GM19035 (cell line): Measurements from ENCODE around the gene FAM170B.

Experiments used
- ATAC-seq: cut with Tn5 transposase; IDR thresholded peaks from one replicate; pipeline ENCODE4 v1.9.1; 2021; ENCODE audit not compliant: unreplicated experiment

The FAM170B gene

GRCh38 chr10:49128854-49129253 lies 5.0 kb downstream of the FAM170B start:
- ATAC-seq: no peak

- ATAC-seq: no peak
These were observed 9.6 kb downstream of the FAM170B start for GRCh38 chr10:49123981-49124950.

DNA sequence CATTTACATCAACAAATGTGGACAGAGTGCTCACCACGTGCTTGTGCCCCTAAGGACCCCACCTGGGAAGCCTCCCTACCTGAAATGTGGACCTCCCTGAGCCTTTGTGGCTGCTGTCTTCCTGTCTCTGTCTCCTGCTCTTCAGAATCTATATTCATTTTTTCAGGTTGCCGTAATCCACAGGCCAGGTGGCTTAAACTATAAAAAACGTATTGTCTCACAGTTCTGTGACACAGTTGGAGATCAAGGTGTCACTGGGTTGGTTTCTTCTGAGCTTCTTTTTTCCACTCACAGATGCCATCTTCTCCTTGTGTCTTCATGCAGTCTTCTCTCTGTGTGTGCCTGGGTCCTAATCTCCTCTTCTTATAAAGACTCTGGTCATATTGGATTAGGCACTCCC lies 12.9 kb downstream of the FAM170B start:
- ATAC-seq: no peak

DNA sequence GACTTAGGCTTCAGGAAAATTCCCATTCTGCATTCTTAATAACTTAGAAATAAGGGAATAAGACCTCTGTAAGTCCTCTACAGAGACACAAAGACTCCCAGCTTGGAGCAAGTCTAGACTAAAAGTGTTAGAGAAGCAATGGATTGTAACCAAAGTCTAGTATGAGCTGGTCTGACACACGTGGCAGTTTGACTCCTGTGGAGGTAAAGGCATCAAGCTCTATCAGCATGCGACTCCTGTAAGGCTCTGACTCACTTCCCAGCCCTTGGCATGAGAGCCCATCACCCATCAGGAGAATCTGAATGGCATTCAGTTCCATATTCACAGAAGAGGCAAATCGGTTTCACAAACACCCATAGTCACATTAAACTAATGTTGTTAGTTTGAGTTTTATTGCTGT lies 14.1 kb downstream of the FAM170B start:
- ATAC-seq: no peak

DNA sequence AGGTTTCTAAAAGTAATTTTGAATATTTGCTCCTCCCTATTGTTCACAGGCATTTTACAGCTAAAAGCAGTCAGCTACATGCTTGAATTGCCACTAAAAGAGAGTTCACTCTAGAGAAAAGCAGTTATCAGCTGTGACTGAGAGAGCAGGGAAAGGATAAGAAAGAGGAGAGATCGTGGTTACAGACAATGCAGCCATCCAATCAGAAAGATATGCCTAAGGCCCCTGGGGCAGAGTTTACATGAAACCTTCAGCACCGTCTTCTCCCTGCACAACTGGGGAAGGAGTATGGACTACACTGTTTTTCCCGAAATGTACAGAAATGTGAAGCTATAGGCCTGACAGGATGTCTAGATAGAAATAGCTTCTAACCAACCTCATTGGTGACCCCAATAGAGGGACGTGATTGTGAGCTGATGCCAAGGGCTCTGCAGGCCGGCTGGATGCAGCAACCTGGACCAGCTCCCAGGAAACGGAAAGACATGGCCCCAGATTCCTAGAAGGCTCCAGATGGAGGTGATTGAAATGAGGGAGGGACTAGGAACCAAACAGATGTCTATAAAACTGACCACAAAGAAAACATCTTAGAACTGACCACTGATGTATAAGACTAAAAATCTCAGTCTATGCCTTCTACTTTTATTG lies 15.3 kb downstream of the FAM170B start:
- ATAC-seq: no peak

- no peak for ATAC-seq
These were observed 16.3 kb downstream of the FAM170B start for GRCh38 chr10:49117376-49118070.

DNA sequence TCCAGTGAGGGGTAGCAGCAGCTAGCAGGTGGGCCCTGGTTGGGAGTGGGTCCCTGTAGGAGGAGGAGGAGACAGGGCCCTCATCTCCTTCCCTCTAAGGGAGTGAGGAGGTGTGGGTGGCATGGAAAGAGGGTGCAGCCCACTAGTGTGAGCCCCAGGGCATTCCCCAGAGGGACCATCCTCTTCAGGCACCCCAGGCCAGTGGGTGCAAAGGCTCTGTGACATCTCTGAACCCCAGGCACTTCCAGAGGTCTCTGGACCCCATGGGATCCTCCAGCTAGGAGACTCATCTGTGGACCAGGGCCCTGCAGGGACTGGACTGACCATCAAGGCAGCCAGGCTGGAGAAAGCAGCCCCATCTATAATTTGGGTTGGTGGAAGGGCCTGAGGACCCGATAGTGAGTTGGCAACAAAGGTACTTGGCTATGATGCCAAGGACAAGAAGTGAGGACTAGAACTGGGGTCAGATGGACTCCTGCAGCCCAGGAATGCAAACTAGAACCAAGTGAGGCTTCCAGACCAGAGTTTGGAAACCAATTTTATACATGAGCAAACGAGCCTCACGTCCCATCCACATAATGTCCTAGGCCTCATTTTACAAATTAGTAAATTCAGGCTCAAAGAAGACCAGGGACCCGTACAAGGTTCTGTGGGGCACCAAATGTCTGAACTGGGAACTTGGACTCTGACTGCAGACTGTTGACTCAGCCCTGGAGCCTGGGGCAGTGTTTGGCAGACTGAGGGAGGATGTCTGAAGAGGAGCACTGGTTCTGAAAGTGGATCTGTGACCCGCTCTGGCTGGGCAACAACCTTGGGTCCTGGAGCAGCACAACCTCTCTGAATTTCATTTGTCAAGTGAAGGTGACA lies 17.1 kb downstream of the FAM170B start:
- ATAC-seq: no peak

GRCh38 chr10:49115796-49116508 lies 17.9 kb downstream of the FAM170B start:
- no peak for ATAC-seq

DNA sequence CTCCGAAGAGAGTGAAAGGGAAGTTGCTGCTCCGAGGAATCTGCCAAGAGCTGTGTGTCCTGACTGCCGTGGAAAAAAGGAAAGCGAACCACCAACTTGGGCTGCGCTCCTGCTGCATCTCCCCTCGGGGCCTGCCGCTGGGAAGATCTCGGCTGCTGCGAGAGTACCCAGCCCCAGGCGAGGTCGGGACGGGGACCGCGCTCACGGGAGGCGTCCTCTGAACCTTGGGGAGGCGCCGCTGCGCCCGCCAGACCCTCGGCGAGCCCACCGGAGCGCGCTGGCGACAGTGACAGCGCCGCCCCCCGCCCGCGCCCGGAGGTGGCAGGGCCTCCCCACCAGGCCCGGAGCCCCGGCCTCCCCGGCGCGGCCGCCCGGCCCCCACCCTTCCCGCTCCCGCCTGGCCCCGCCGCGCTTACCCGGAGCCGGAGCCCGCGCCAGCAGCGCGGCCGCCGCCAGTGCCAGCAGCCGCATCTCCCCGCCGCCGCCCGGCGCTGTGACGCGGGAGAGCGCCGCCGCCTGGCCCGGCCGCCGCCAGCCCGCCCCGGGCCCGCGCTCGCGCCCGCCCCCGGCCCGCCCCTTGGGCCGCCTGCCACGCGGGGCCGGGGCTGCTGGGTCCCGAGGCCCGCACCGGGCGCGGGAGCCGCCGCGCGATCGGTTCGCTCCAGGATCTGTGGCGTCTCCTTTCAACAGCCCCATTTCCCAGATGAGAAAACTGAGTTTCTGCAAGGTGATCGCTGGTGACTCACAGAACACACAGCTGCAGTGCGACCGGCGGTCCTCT lies 18.6 kb downstream of the FAM170B start, which contains the start of gene VSTM4:
VSTM4 (minus strand) TSS at position 508 of the 781 bp plus-strand sequence; CDS start at position 471, 37 bp downstream.
- ATAC-seq: no peak

DNA sequence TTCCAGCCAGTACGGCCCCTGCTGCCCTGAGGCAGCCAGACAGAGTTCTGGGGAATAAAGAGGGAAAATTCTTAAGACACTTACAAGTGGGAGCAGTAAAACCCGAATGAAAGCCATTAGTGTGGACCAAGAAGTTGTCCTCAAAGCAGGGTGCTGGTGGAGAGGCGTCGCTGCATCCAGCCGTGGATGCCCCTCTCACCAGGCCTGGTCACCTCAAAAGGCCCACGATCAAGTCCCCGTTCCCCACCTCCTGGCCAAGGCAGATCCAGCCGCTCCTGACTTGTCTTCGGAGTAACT lies 19.2 kb downstream of the FAM170B start:
- no peak for ATAC-seq

DNA sequence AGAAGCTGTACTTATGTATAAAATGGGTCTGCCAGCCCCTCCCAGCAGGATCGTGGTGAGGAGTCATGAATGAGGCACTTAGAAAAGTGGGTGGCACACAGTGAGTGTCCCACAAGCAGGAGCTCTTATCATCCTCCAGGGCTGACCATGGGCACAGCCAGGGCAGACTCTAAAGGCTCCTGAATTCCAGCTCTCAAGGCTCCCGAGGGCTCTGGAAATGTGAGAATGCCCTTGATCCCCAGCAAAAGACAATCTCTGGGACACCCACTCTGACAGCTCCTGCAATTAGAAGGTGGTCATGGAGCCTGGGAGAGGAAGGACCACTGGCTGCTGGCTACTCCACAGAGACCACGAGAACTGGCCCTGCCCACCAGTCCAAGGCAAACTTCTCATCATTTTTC lies 20.1 kb downstream of the FAM170B start:
- no peak for ATAC-seq

- ATAC-seq: no peak
These were observed 21.0 kb downstream of the FAM170B start for GRCh38 chr10:49112851-49113250.

GRCh38 chr10:49112098-49112497 lies 21.7 kb downstream of the FAM170B start:
- no peak for ATAC-seq

- ATAC-seq: no peak
These were observed 22.5 kb downstream of the FAM170B start for GRCh38 chr10:49111320-49111698.

DNA sequence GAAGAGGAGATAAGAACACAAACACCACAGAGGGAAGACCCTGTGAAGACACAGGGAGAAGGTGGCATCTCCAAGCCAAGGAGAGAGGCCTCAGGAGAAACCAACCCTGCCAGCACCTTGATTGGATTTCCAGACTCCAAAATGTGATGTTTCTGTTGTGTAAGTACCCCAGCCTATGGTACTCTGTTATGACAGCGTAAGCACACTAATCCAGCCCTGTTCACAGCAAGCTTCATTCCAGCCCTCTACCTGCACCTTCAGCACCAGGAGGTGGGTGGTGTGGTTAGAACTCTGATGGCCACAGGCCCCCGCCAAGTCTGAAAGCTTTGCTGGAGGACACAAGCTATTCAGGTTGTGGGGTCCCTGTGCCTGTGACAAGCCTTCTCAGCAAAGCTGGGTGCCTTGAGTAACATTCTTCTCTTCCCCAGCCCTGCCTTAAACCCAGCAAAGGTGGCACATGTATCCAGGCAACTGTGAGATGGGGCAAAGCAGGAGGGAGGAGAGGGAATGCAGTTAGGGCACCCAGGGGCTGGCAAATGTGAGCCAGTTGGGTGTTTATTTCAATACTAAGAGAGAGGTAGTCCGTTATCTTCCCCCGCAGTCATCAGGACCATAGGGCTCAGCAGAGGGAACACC lies 23.0 kb downstream of the FAM170B start:
- ATAC-seq: no peak

GRCh38 chr10:49109669-49110340 lies 24.0 kb downstream of the FAM170B start:
- ATAC-seq: no peak

- ATAC-seq: no peak
These were observed 25.2 kb downstream of the FAM170B start for GRCh38 chr10:49108656-49109055.

GRCh38 chr10:49107887-49108267 lies 25.9 kb downstream of the FAM170B start:
- ATAC-seq: no peak
